Uterus (tissue), 2 donors: ENCODE data around the gene ASB3.

Experiments
- POLR2A ChIP-seq, 2 donors: fragments of 450-650 bp; IDR thresholded peaks; one replicate each; pipeline ENCODE4 v1.6.1; 2016; ENCODE audit warnings: antibody characterized with exemption in 2 of 2, mild to moderate bottlenecking in 1 of 2, moderate library complexity in 1 of 2
- TF ChIP-seq, protein P1 (sequence below), 4 experiments: fragments of 200-600 bp in 2 of 4; fragments of 450-650 bp in 2 of 4; sonication (generic) in 2 of 4; IDR thresholded peaks; one replicate each; pipeline ENCODE4 v1.5.1; 2016 to 2019; ENCODE audit warnings: antibody characterized with exemption in 4 of 4, mild to moderate bottlenecking in 2 of 4, moderate library complexity in 1 of 4

DNA sequence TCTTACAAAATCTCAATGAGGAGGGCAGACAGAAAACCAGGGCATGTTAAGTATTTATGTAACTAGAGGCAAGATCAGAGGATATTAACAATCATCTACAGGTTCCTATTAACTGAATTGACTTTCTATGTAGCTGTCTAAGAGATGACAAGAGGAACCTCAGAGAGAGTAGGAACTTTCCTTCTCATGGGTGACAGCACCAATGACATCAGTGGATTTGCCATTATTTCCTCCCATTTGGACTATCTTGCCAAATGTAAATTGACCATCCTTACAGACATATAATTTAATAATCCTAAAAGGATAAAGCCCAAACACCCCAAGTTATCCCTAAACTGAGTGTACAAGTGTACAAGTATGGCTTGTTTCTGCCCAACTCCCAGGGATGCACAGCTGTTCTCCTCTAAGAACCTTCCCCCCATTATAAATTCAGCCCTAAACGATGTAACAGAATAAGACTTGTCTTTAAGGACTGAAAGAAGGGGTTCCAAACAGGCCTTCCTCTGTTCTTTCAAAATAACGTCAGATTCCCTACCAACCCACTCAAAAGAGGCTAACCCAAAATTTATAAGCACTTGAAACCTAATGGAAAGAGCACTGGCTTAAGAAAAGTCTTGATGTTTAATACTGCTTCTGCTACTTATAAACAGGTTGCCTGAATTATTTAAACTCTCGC lies 92.5 kb downstream of the ASB3 start:
- TF ChIP-seq, protein P1, sequence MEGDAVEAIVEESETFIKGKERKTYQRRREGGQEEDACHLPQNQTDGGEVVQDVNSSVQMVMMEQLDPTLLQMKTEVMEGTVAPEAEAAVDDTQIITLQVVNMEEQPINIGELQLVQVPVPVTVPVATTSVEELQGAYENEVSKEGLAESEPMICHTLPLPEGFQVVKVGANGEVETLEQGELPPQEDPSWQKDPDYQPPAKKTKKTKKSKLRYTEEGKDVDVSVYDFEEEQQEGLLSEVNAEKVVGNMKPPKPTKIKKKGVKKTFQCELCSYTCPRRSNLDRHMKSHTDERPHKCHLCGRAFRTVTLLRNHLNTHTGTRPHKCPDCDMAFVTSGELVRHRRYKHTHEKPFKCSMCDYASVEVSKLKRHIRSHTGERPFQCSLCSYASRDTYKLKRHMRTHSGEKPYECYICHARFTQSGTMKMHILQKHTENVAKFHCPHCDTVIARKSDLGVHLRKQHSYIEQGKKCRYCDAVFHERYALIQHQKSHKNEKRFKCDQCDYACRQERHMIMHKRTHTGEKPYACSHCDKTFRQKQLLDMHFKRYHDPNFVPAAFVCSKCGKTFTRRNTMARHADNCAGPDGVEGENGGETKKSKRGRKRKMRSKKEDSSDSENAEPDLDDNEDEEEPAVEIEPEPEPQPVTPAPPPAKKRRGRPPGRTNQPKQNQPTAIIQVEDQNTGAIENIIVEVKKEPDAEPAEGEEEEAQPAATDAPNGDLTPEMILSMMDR (IDR thresholded peaks at IDR 0.05): no peak
- no peak for TF ChIP-seq POLR2A (IDR thresholded peaks at IDR 0.05)
